ENCODE measurements around the gene DNAJB5.

Gene DNAJB5

GRCh38 chr9:35026671-35027070, 37.1 kb downstream of the DNAJB5 start:
- no peak overlapping the region for H3K9ac ChIP-seq
- H4K20me1 ChIP-seq (ENCODE audit: insufficient read depth) = no peaks in the 10 kb centered on the region
- no peak overlapping the region for H3K4me2 ChIP-seq
- H3K4me1 ChIP-seq (ENCODE audit: low read depth, poor library complexity, severe bottlenecking) = peaks cover 20% of the 10 kb centered on the region
- no peak overlapping the region for H2AFZ ChIP-seq (ENCODE audit: low read depth)
- no peaks in the 10 kb centered on the region for H3K79me2 ChIP-seq (ENCODE audit: insufficient read depth, low read depth)
- H3K27ac ChIP-seq = no peak overlapping the region
- H3K36me3 ChIP-seq (ENCODE audit: insufficient read depth) = no peaks in the 10 kb centered on the region
- no peak for TF ChIP-seq CTCF (conservative IDR thresholded peaks at IDR 0.05; ENCODE audit: low read depth, low read length)
- H3K27me3 ChIP-seq (ENCODE audit: insufficient read depth, low read depth) = no peaks in the 10 kb centered on the region
- H3K4me3 ChIP-seq (IDR thresholded peaks at IDR 0.05; ENCODE audit: insufficient read depth, low read depth, low read length) = no peak overlapping the region

GRCh38 chr9:35027374-35027773, 37.8 kb downstream of the DNAJB5 start:
- Histone ChIP-seq H2AFZ (ENCODE audit: low read depth) (no peak overlapping the region), H3K36me3 (ENCODE audit: insufficient read depth) (no peaks in the 10 kb centered on the region), H3K4me1 (ENCODE audit: low read depth, poor library complexity, severe bottlenecking) (peaks cover 20% of the 10 kb centered on the region), H3K4me3 (IDR thresholded peaks at IDR 0.05; ENCODE audit: insufficient read depth, low read depth, low read length) (no peak overlapping the region), H3K27ac (no peak overlapping the region), H3K9ac (no peak overlapping the region), H3K4me2 (no peak overlapping the region), H3K79me2 (ENCODE audit: insufficient read depth, low read depth) (no peaks in the 10 kb centered on the region), H3K27me3 (ENCODE audit: insufficient read depth, low read depth) (no peaks in the 10 kb centered on the region), H4K20me1 (ENCODE audit: insufficient read depth) (no peaks in the 10 kb centered on the region)
- TF ChIP-seq CTCF (conservative IDR thresholded peaks at IDR 0.05; ENCODE audit: low read depth, low read length) = no peak

- peaks cover 20% of the 10 kb centered on the region for H3K4me1 ChIP-seq (ENCODE audit: low read depth, poor library complexity, severe bottlenecking)
These were observed 38.3 kb downstream of the DNAJB5 start for GRCh38 chr9:35027860-35028259.

GRCh38 chr9:35028341-35028740, 38.8 kb downstream of the DNAJB5 start:
- peaks cover 20% of the 10 kb centered on the region for H3K4me1 ChIP-seq (ENCODE audit: low read depth, poor library complexity, severe bottlenecking)
- H4K20me1 ChIP-seq (ENCODE audit: insufficient read depth) = no peaks in the 10 kb centered on the region
- no peaks in the 10 kb centered on the region for H3K79me2 ChIP-seq (ENCODE audit: insufficient read depth, low read depth)
- no peak overlapping the region for H2AFZ ChIP-seq (ENCODE audit: low read depth)
- H3K9ac ChIP-seq = no peak overlapping the region
- H3K4me3 ChIP-seq (IDR thresholded peaks at IDR 0.05; ENCODE audit: insufficient read depth, low read depth, low read length) = no peak overlapping the region
- no peaks in the 10 kb centered on the region for H3K27me3 ChIP-seq (ENCODE audit: insufficient read depth, low read depth)
- H3K4me2 ChIP-seq = peak overlapping the region; percentile 36; the same call in 1 of the 2 replicates
- no peak for TF ChIP-seq CTCF (conservative IDR thresholded peaks at IDR 0.05; ENCODE audit: low read depth, low read length)
- no peaks in the 10 kb centered on the region for H3K36me3 ChIP-seq (ENCODE audit: insufficient read depth)
- peak overlapping the region; percentile 9; the same call in 1 of the 2 replicates for H3K27ac ChIP-seq

More at GRCh38 chr9:35027860-35028259, 38.3 kb downstream of the DNAJB5 start:
- H3K79me2 ChIP-seq (ENCODE audit: insufficient read depth, low read depth) = no peaks in the 10 kb centered on the region
- no peak overlapping the region for H2AFZ ChIP-seq (ENCODE audit: low read depth)
- H3K27me3 ChIP-seq (ENCODE audit: insufficient read depth, low read depth) = no peaks in the 10 kb centered on the region
- no peaks in the 10 kb centered on the region for H3K36me3 ChIP-seq (ENCODE audit: insufficient read depth)
- H3K4me2 ChIP-seq = peak overlapping the region; percentile 36; the same call in 1 of the 2 replicates
- no peak overlapping the region for H3K4me3 ChIP-seq (IDR thresholded peaks at IDR 0.05; ENCODE audit: insufficient read depth, low read depth, low read length)
- no peak overlapping the region for H3K9ac ChIP-seq
- peak overlapping the region; percentile 9; the same call in 1 of the 2 replicates for H3K27ac ChIP-seq
- TF ChIP-seq CTCF (conservative IDR thresholded peaks at IDR 0.05; ENCODE audit: low read depth, low read length) = no peak
- no peaks in the 10 kb centered on the region for H4K20me1 ChIP-seq (ENCODE audit: insufficient read depth)
